PFSK-1 (cell line): Measurements from ENCODE around the gene LMTK3.

Source experiments
- POLR2AphosphoS5 ChIP-seq: IDR thresholded peaks from 2 replicates; pipeline ENCODE4 v1.6.1; 2012; ENCODE audit warnings: low read depth, mild to moderate bottlenecking, control low read depth, low read length, moderate library complexity
- SIN3A ChIP-seq: IDR thresholded peaks from 2 replicates; pipeline ENCODE4 v1.6.1; 2012; ENCODE audit warnings: mild to moderate bottlenecking, low read length, moderate library complexity, borderline replicate concordance; ENCODE audit not compliant: insufficient read depth
- TAF1 ChIP-seq: IDR thresholded peaks from 2 replicates; pipeline ENCODE4 v1.6.1; 2012; ENCODE audit warnings: low read length, control low read depth, borderline replicate concordance; ENCODE audit not compliant: insufficient read depth

DNA sequence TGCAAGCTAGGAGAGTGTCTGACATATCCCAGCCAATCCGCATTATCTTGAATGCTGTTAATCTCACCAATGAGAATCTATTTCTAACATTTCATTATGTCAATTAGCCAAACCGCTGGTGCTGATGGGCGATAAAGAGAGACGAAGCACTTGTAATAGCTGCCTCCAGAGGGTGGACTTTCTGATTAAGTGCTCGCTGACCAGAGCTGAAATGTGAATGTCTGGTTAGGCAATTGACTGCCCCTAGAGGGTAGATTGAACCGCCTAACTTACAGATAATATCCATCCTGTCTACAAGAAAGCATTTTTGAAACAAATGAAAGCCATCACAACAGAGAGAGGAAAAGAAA is 66.4 kb downstream of the LMTK3 start:
- 0 out of 2 replicates have a peak, but pooled peaks have one; percentile 23 for TF ChIP-seq TAF1
- no peak for TF ChIP-seq POLR2AphosphoS5
- TF ChIP-seq SIN3A, result 0 out of 2 replicates have a peak, but pooled peaks have one; percentile 10
